Neural crest cell (in vitro differentiated cells): Measurements from ENCODE around the gene LPAR6. TPM values are rescaled to one million over a fixed set of nuclear protein-coding genes. Genes with fewer than 3 reads are reported as not detected.

ENCODE experiments used
- DNase-seq: peaks from one replicate; pipeline ENCODE4 v3.0.0; 2021; ENCODE audit warnings: low read depth, mixed read lengths, low spot score
- H3K27ac Mint-ChIP-seq: one replicate; pipeline ENCODE4 v1.8.0; 2021; ENCODE audit warnings: mild to moderate bottlenecking, mixed read lengths; ENCODE audit not compliant: unreplicated experiment
- H3K27me3 Mint-ChIP-seq: 2 replicates; pipeline ENCODE4 v1.8.0; 2021; ENCODE audit warnings: low read depth, mild to moderate bottlenecking, mixed read lengths
- H3K36me3 Mint-ChIP-seq: 2 replicates; pipeline ENCODE4 v1.8.0; 2021; ENCODE audit warnings: low read depth, mild to moderate bottlenecking, mixed read lengths
- H3K4me1 Mint-ChIP-seq: 2 replicates; pipeline ENCODE4 v1.8.0; 2021; ENCODE audit warnings: mixed read lengths
- H3K4me3 Mint-ChIP-seq: one replicate; pipeline ENCODE4 v1.8.0; 2021; ENCODE audit warnings: mild to moderate bottlenecking, mixed read lengths
- H3K9me3 Mint-ChIP-seq: 2 replicates; pipeline ENCODE4 v1.8.0; 2021; ENCODE audit warnings: mixed read lengths
- total RNA-seq: library from RNA; stranded (reverse); gene quantifications from 2 replicates; pipeline ENCODE4 v1.2.1, GENCODE V29; 2021
- TF ChIP-seq, protein P1 (sequence below): fragments of 200-600 bp; sonication (generic); conservative IDR thresholded peaks from 2 replicates; pipeline ENCODE4 v1.5.0; 2021; ENCODE audit warnings: antibody characterized with exemption, mild to moderate bottlenecking

LPAR6 gene
- total RNA-seq, 1 donor from 2014 or later, result 22.3 TPM

DNA sequence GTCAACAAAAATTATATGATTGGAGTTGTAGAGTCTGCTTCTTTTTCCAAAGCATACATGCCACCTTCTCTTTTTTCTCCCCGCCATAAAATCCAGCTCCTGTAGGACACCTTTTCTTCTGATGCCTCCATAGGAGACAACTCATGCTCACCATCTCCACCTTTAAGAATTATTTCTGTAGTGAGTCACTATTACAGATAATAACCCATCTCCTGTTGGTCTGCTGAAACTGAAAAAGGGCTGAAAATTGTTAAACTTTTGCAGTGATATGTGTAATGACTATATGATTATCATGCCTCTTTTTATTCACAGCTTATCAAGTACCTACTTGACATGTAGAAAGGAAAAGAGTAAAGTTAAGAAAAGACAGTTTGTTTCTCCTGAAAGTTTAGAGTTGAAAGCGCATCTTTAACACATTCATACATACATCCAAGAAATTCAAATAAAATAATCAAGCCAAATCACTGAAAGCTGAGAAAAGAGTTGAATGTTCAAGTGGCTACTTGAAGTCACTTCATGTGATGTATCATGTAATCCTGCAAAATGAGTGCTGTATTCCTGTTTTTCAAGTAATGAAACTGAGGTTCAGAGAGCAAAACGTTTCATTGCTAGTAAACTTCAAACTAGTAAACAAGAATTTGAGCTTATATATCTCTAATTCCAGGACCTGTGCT, 35.5 kb upstream of the LPAR6 start:
- peaks cover 6% of the 10 kb centered on the region for H3K9me3 Mint-ChIP-seq
- no peak overlapping the region for H3K27ac Mint-ChIP-seq
- peaks cover 29% of the 10 kb centered on the region for H3K36me3 Mint-ChIP-seq
- TF ChIP-seq, protein P1, sequence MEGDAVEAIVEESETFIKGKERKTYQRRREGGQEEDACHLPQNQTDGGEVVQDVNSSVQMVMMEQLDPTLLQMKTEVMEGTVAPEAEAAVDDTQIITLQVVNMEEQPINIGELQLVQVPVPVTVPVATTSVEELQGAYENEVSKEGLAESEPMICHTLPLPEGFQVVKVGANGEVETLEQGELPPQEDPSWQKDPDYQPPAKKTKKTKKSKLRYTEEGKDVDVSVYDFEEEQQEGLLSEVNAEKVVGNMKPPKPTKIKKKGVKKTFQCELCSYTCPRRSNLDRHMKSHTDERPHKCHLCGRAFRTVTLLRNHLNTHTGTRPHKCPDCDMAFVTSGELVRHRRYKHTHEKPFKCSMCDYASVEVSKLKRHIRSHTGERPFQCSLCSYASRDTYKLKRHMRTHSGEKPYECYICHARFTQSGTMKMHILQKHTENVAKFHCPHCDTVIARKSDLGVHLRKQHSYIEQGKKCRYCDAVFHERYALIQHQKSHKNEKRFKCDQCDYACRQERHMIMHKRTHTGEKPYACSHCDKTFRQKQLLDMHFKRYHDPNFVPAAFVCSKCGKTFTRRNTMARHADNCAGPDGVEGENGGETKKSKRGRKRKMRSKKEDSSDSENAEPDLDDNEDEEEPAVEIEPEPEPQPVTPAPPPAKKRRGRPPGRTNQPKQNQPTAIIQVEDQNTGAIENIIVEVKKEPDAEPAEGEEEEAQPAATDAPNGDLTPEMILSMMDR, result no peak
- no peaks in the 10 kb centered on the region for H3K27me3 Mint-ChIP-seq
- H3K4me3 Mint-ChIP-seq, result no peak overlapping the region
- DNase-seq, result no peak
- no peaks in the 10 kb centered on the region for H3K4me1 Mint-ChIP-seq

DNA sequence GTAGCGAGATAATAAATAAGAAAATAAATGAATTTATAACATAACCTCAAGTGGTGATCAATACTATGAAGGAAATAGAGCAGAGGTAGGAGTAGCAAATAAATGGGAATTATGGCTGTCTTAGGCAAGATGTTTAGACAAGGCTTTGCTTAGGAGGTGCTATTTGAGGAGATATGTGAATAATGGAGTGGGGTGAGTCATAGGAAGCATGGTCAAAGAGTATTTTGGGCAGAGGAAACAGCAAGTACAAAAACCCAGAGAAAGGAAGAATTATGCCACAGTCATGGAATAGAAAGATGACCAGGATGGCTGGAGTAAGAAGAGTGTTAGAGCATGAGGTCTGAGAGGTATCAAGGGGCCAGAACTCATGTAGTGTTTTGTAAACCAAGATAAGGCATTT, 33.6 kb upstream of the LPAR6 start:
- Mint-ChIP-seq H3K4me1 (no peaks in the 10 kb centered on the region), H3K4me3 (no peak overlapping the region), H3K27me3 (no peaks in the 10 kb centered on the region), H3K27ac (no peak overlapping the region), H3K9me3 (peaks cover 6% of the 10 kb centered on the region), H3K36me3 (peaks cover 13% of the 10 kb centered on the region)
- TF ChIP-seq, protein P1, result no peak
- no peak for DNase-seq

DNA sequence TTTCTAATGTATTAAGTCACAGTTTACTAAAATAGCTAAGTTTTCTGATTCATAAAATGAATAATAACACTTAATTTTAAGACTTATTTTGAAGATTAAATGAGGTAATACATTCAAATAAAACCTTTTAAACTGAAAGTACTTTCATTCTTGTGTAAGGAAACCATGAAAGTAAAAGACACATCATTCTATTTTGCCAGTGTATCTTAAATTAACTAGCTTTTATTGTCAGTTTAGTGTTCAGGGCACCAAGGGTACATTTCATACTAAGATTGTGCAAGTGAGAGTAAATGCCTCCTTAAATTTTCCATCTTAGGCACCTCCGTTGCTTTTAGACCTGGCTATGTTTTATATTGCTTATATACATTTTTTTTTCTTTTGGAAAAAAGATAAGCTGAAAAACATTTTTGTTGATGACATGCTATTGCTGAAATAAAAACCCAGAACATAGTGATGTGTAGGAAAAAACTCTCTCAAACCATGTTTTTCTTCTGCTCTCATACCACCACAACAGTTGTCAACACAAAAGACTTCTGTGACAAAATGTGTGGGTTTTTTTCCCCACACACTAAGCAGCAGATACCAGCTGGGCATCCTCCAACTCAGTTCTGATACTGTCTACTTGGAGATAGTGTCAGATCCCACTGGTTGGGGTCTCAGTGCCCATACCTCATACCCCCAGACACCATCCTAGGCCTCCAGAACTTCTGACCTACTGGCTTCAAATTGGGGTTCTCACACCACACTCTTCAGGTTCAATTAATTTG, 30.7 kb upstream of the LPAR6 start:
- TF ChIP-seq, protein P1, result no peak
- H3K4me1 Mint-ChIP-seq, result no peaks in the 10 kb centered on the region
- no peak for DNase-seq
- H3K27ac Mint-ChIP-seq, result no peak overlapping the region
- no peaks in the 10 kb centered on the region for H3K27me3 Mint-ChIP-seq
- H3K4me3 Mint-ChIP-seq, result no peak overlapping the region
- no peaks in the 10 kb centered on the region for H3K9me3 Mint-ChIP-seq
- no peaks in the 10 kb centered on the region for H3K36me3 Mint-ChIP-seq

DNA sequence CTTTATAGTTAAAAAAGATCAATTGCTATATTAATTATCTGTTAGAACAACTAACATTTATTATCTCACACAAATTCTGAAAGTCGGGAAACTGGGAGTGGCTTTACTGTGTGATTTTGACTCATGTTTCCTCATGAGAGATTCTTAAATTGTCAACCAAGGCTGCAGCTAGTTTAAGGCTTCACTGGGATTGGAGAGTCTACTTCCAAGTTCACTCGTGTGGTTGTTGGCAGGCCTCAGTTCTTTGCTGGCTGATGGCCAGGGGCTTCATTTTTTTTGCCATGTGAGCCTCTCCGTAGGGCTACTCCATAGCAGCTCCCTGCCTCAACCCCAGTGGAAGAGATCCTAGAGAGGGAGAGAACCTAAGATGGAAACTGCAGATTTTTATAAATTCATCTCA, 24.5 kb upstream of the LPAR6 start:
- peaks cover 1% of the 10 kb centered on the region for H3K4me1 Mint-ChIP-seq
- TF ChIP-seq, protein P1, result no peak
- DNase-seq, result no peak
- no peak overlapping the region for H3K4me3 Mint-ChIP-seq
- H3K27me3 Mint-ChIP-seq, result no peaks in the 10 kb centered on the region
- H3K27ac Mint-ChIP-seq, result no peak overlapping the region
- peaks cover 8% of the 10 kb centered on the region for H3K36me3 Mint-ChIP-seq
- H3K9me3 Mint-ChIP-seq, result no peaks in the 10 kb centered on the region

DNA sequence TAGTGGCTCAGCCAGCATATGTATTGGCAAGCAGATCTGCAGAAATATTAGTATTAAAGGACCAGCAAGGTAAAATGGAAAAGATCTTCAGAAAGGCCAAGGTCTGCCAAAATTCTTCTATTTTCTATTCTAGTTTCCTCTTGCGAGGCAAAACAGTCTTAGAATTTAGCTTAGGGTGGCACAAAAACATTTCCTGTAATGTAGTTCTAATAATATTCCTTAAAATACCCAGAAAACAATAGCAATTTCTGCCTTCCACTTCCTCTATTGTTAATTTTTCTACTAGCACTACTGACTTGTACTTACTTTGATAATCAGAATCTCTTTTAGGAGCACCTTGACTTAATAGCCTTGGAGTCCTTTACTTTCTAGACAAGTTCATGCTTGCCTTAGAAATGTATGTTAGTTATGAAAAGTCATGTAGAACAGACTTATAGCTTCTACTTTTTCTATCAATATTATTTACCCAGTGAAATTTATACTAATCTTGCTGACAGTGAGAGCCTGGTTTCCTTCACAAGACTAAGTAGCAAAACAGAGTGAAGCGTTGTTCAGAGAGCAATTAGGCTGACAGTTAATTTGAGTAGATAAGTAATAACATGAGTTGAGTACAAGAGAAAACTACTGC, 23.9 kb upstream of the LPAR6 start:
- TF ChIP-seq, protein P1, result no peak
- no peak overlapping the region for H3K27ac Mint-ChIP-seq
- H3K36me3 Mint-ChIP-seq, result peaks cover 8% of the 10 kb centered on the region
- DNase-seq, result no peak
- H3K4me3 Mint-ChIP-seq, result no peak overlapping the region
- H3K9me3 Mint-ChIP-seq, result no peaks in the 10 kb centered on the region
- H3K4me1 Mint-ChIP-seq, result peaks cover 7% of the 10 kb centered on the region
- no peaks in the 10 kb centered on the region for H3K27me3 Mint-ChIP-seq
